D721Med (cell line): ENCODE data around the gene TMEM151A.

Experiments used
- DNase-seq: peaks from one replicate; pipeline ENCODE4 v3.0.0; 2011; ENCODE audit warnings: low spot score; ENCODE audit not compliant: insufficient read length
- FAIRE-seq: peaks from 2 replicates; lab custom pipeline; 2011; peaks lifted over from hg19 to GRCh38; lab: Jason Lieb, UNC
- CTCF ChIP-seq: IDR thresholded peaks from 2 replicates; pipeline ENCODE4 v1.5.1; 2012; ENCODE audit warnings: mild to moderate bottlenecking, control low read depth; ENCODE audit not compliant: insufficient read depth; ENCODE audit errors: missing control alignments

Gene TMEM151A

GRCh38 chr11:66321606-66322005, 29.9 kb downstream of the TMEM151A start:
- no peak for TF ChIP-seq CTCF
- DNase-seq, result no peak
- FAIRE-seq, result no peak

GRCh38 chr11:66322732-66323427, 31.2 kb downstream of the TMEM151A start:
- FAIRE-seq (no peak), DNase-seq (no peak)
- TF ChIP-seq CTCF, result no peak

DNA sequence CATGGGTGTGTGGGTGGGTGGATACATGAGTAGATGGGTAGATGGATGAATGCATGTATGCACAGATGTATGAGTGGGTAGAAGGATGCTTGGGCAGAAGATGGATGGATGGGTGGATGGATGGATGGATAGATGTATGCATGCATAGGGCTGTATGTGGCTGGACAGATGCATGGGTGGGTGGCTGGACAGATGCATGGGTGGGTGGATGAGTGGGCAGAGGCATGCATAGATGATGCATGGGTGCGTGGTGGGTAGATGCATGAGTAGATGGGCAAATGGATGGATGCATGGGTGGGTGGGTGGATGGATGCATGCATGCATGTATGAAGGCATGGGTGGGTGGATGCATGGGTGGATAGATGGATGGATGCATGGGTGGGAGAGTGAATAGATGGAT, 32.0 kb downstream of the TMEM151A start:
- FAIRE-seq (no peak), DNase-seq (no peak)
- TF ChIP-seq CTCF, result no peak

- TF ChIP-seq CTCF, result no peak
- DNase-seq, result no peak
- no peak for FAIRE-seq
Measured at GRCh38 chr11:66324664-66325063, 33.0 kb downstream of the TMEM151A start.

DNA sequence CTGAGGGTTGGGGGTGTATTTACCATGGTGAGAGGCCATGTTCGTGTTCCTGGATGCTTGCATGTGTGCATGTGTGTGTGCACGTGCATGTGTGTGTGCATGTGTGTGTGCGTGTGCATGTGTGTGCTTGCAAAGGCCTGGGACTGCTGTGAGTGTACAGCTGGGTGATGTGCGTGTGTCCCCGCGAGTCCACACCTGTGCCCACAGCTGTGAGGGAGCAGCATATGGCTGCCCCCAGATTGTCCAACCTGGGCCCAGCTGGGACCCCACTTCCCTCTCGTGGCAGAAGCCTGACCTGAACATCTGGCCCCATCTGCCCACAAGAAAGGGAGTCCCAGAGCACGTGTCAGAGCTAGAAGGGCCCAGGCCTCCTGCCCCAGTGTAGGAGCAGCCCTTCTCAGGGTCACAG, 33.6 kb downstream of the TMEM151A start:
- FAIRE-seq (no peak), DNase-seq (no peak)
- TF ChIP-seq CTCF, result no peak

GRCh38 chr11:66326261-66327111, 34.8 kb downstream of the TMEM151A start:
- DNase-seq, result no peak

More at GRCh38 chr11:66326261-66327111, 34.8 kb downstream of the TMEM151A start:
- no peak for FAIRE-seq
- TF ChIP-seq CTCF, result no peak
